GM23248 (cell line): Measurements from ENCODE around the gene PON1. TPM values are rescaled to one million over a fixed set of nuclear protein-coding genes. Genes with fewer than 3 reads are reported as not detected.

ENCODE experiments used
- DNase-seq: peaks from one replicate; pipeline ENCODE4 v3.0.0-alpha.2; 2015
- H2AFZ ChIP-seq: fragments of 200-600 bp; sonication (generic); 2 replicates; pipeline ENCODE4 v1.6.1; 2016; ENCODE audit warnings: antibody characterized with exemption
- H3F3A ChIP-seq: fragments of 200-600 bp; sonication (generic); 2 replicates; pipeline ENCODE4 v1.6.1; 2016; ENCODE audit warnings: mild to moderate bottlenecking, antibody characterized with exemption, mixed run types; ENCODE audit not compliant: insufficient read depth
- H3K27ac ChIP-seq: fragments of 200-600 bp; sonication (generic); 2 replicates; pipeline ENCODE4 v1.5.1; 2016; ENCODE audit warnings: mild to moderate bottlenecking
- H3K27me3 ChIP-seq: fragments of 200-600 bp; sonication (generic); replicated peaks from 2 replicates; pipeline ENCODE4 v1.6.1; 2016; ENCODE audit warnings: mild to moderate bottlenecking; ENCODE audit not compliant: insufficient read depth
- H3K36me3 ChIP-seq: fragments of 200-600 bp; sonication (generic); 2 replicates; pipeline ENCODE4 v1.6.1; 2016; ENCODE audit warnings: low read depth, mild to moderate bottlenecking
- H3K4me1 ChIP-seq: fragments of 200-600 bp; sonication (generic); 2 replicates; pipeline ENCODE4 v1.6.1; 2016; ENCODE audit warnings: mild to moderate bottlenecking; ENCODE audit not compliant: insufficient read depth
- H3K4me2 ChIP-seq: fragments of 200-600 bp; sonication (generic); one replicate; pipeline ENCODE4 v1.6.1; 2016; ENCODE audit warnings: mild to moderate bottlenecking; ENCODE audit not compliant: unreplicated experiment
- H3K4me3 ChIP-seq: fragments of 200-600 bp; sonication (generic); 2 replicates; pipeline ENCODE4 v1.5.1; 2016; ENCODE audit warnings: mild to moderate bottlenecking
- H3K79me2 ChIP-seq: fragments of 200-600 bp; sonication (generic); 2 replicates; pipeline ENCODE4 v1.6.1; 2016; ENCODE audit warnings: mild to moderate bottlenecking; ENCODE audit not compliant: insufficient read depth
- H3K9ac ChIP-seq: fragments of 200-600 bp; sonication (generic); 2 replicates; pipeline ENCODE4 v1.6.1; 2016; ENCODE audit warnings: mild to moderate bottlenecking
- H3K9me2 ChIP-seq: fragments of 200-600 bp; sonication (generic); 2 replicates; pipeline ENCODE4 v1.6.1; 2016; ENCODE audit warnings: mixed run types, mild to moderate bottlenecking, moderate library complexity; ENCODE audit not compliant: insufficient read depth
- H3K9me3 ChIP-seq: fragments of 200-600 bp; sonication (generic); one replicate; pipeline ENCODE4 v1.6.1; 2017; ENCODE audit warnings: low read depth
- H4K20me1 ChIP-seq: fragments of 200-600 bp; sonication (generic); 2 replicates; pipeline ENCODE4 v1.6.0; 2016; ENCODE audit not compliant: insufficient read depth
- EZH2 ChIP-seq: fragments of 200-600 bp; sonication (generic); IDR thresholded peaks from 2 replicates; pipeline ENCODE4 v1.6.1; 2018; ENCODE audit warnings: antibody characterized with exemption, mild to moderate bottlenecking; ENCODE audit not compliant: insufficient read depth, poor library complexity, severe bottlenecking
- EZH2phosphoT487 ChIP-seq: fragments of 200-600 bp; sonication (generic); IDR thresholded peaks from 2 replicates; pipeline ENCODE4 v1.6.1; 2018; ENCODE audit warnings: antibody characterized with exemption, moderate library complexity, mild to moderate bottlenecking, low read depth; ENCODE audit not compliant: insufficient read depth
- WGBS, 2 experiments: methylation state at CpG; one replicate each; pipeline ENCODE4 v1.1.6; 2015 to 2017; ENCODE audit warnings: low lambda C conversion rate in 2 of 2, low coverage in 1 of 2; ENCODE audit errors: missing lambda C conversion rate in 2 of 2; 5-methylcytosine and 5-hydroxymethylcytosine counted together
- in situ Hi-C: fragments of 300-500 bp; cut with MboI; formaldehyde crosslinking; loops from 2 replicates; pipeline ENCODE4 v1.15.0; 2020
- polyA plus RNA-seq: library from polyadenylated mRNA; unstranded; fragments of >200 nt; fragmentation: Nextera tagmentation; extraction: Ambion mirVana; gene quantifications from 2 replicates; pipeline ENCODE4 v1.2.1, GENCODE V29; 2016
- total RNA-seq: library from RNA; depleted of rRNA; stranded (reverse); fragments of >200 nt; shearing (Covaris generic); gene quantifications from 2 replicates; pipeline ENCODE4 v1.2.3, GENCODE V29; 2014

The PON1 gene
- total and polyA plus RNA-seq, 2 experiments from 2014 or later = not detected

GRCh38 chr7:95276114-95276513, 48.2 kb downstream of the PON1 start:
- Histone ChIP-seq H3K9me3 (no peaks in the 10 kb centered on the region), H3K4me2 (no peak overlapping the region), H4K20me1 (no peaks in the 10 kb centered on the region), H3K9me2 (no peaks in the 10 kb centered on the region), H3F3A (no peaks in the 10 kb centered on the region), H3K27me3 (peaks cover 18% of the 10 kb centered on the region), H3K9ac (no peak overlapping the region), H3K36me3 (no peaks in the 10 kb centered on the region), H3K79me2 (no peaks in the 10 kb centered on the region), H3K27ac (no peak overlapping the region), H2AFZ (no peak overlapping the region), H3K4me3 (no peak overlapping the region), H3K4me1 (no peaks in the 10 kb centered on the region)
- WGBS, 2 experiments = 33 to 37% methylated on average over 2 of the region's 2 CpGs
- in situ Hi-C loops = no loop called here
- DNase-seq = no peak
- TF ChIP-seq EZH2 (no peak), EZH2phosphoT487 (no peak)

GRCh38 chr7:95269640-95270039, 54.7 kb downstream of the PON1 start:
- TF ChIP-seq EZH2 = no peak
- no peak for DNase-seq
- Histone ChIP-seq H3F3A (no peaks in the 10 kb centered on the region), H3K9me3 (no peaks in the 10 kb centered on the region), H3K27ac (no peak overlapping the region), H3K27me3 (peaks cover 15% of the 10 kb centered on the region; the same call in 1 of the 2 replicates), H3K79me2 (no peaks in the 10 kb centered on the region), H3K4me1 (no peaks in the 10 kb centered on the region), H3K9me2 (no peaks in the 10 kb centered on the region), H3K36me3 (no peaks in the 10 kb centered on the region), H3K4me2 (no peak overlapping the region), H4K20me1 (no peaks in the 10 kb centered on the region), H3K9ac (no peak overlapping the region), H3K4me3 (no peak overlapping the region), H2AFZ (no peak overlapping the region)
- in situ Hi-C loops = no loop called here
- 52 to 62% methylated on average over 5 of the region's 5 CpGs for WGBS, 2 experiments

- no peaks in the 10 kb centered on the region for H3K36me3 ChIP-seq
- WGBS, 2 experiments = 36% methylated on average over 2 of the region's 2 CpGs
- DNase-seq = no peak
- no peaks in the 10 kb centered on the region for H3K9me2 ChIP-seq
- no peak overlapping the region for H2AFZ ChIP-seq
- in situ Hi-C loops = no loop called here
- no peak overlapping the region for H3K4me3 ChIP-seq
- H3K27ac ChIP-seq = no peak overlapping the region
- H3K27me3 ChIP-seq = peaks cover 15% of the 10 kb centered on the region; the same call in 1 of the 2 replicates
- H3K79me2 ChIP-seq = no peaks in the 10 kb centered on the region
- no peaks in the 10 kb centered on the region for H3F3A ChIP-seq
- H4K20me1 ChIP-seq = no peaks in the 10 kb centered on the region
- no peak overlapping the region for H3K9ac ChIP-seq
- H3K4me1 ChIP-seq = no peaks in the 10 kb centered on the region
- H3K4me2 ChIP-seq = no peak overlapping the region
- H3K9me3 ChIP-seq = no peaks in the 10 kb centered on the region
- TF ChIP-seq EZH2 = no peak
- no peak for TF ChIP-seq EZH2phosphoT487
Measured at GRCh38 chr7:95267754-95268153, 56.6 kb downstream of the PON1 start.

- H3K4me2 ChIP-seq = no peak overlapping the region
- 71 to 77% methylated on average over 2 of the region's 2 CpGs for WGBS, 2 experiments
- no peak overlapping the region for H3K9ac ChIP-seq
- no peak for TF ChIP-seq EZH2phosphoT487
- no peak for TF ChIP-seq EZH2
- H3K4me3 ChIP-seq = no peak overlapping the region
- H2AFZ ChIP-seq = no peak overlapping the region
- no peaks in the 10 kb centered on the region for H3K4me1 ChIP-seq
- no peaks in the 10 kb centered on the region for H3K9me2 ChIP-seq
- no peak for DNase-seq
- H3K79me2 ChIP-seq = no peaks in the 10 kb centered on the region
- no peaks in the 10 kb centered on the region for H3K36me3 ChIP-seq
- no peak overlapping the region for H3K27ac ChIP-seq
- in situ Hi-C loops = no loop called here
- H4K20me1 ChIP-seq = no peaks in the 10 kb centered on the region
- H3K27me3 ChIP-seq = peaks cover 7% of the 10 kb centered on the region; the same call in 1 of the 2 replicates
- no peaks in the 10 kb centered on the region for H3F3A ChIP-seq
- H3K9me3 ChIP-seq = no peaks in the 10 kb centered on the region
Measured at GRCh38 chr7:95265634-95266033, 58.7 kb downstream of the PON1 start.

- DNase-seq = no peak
- in situ Hi-C loops = no loop called here
- no peaks in the 10 kb centered on the region for H3K4me1 ChIP-seq
Measured at GRCh38 chr7:95264363-95264891, 59.9 kb downstream of the PON1 start.

More at GRCh38 chr7:95264363-95264891, 59.9 kb downstream of the PON1 start:
- H3F3A ChIP-seq = no peaks in the 10 kb centered on the region
- no peak overlapping the region for H3K9ac ChIP-seq
- TF ChIP-seq EZH2 (no peak), EZH2phosphoT487 (no peak)
- no peaks in the 10 kb centered on the region for H3K36me3 ChIP-seq
- H3K79me2 ChIP-seq = no peaks in the 10 kb centered on the region
- H3K4me2 ChIP-seq = no peak overlapping the region
- H3K27me3 ChIP-seq = peaks cover 7% of the 10 kb centered on the region; the same call in 1 of the 2 replicates
- H2AFZ ChIP-seq = no peak overlapping the region
- H3K4me3 ChIP-seq = no peak overlapping the region
- no peaks in the 10 kb centered on the region for H3K9me2 ChIP-seq
- no peak overlapping the region for H3K27ac ChIP-seq
- no peaks in the 10 kb centered on the region for H4K20me1 ChIP-seq
- H3K9me3 ChIP-seq = no peaks in the 10 kb centered on the region
- 57 to 65% methylated on average over 6 of the region's 6 CpGs for WGBS, 2 experiments
